ENCODE results near the gene PMAIP1.
A peak's percentile ranks its signal among the peaks of the same experiment; 100 is the strongest.

PMAIP1 gene

DNA sequence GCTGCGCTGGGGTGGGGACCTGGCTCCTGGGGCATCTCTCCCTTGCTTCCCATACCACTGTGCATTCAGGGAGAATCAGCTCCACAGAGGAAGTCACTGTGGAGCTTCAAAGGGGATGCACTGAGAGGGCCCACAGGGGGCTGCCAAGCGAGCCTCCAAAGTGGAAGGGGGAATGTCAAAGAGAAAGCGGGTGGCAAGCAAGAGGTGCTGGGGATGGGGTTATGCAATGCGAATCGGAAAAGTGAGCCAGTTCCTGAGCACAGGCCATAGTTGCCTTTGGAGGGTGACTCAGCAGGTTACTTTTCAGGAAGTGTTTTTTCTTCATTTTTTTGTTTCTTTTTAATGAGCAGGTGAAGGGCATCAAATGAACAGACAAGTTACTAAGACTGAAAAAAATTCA, 17.6 kb downstream of the PMAIP1 start:
- Histone ChIP-seq H3K4me1 (ENCODE audit: low read depth, poor library complexity, severe bottlenecking) (peaks cover 28% of the 10 kb centered on the region), H3K9ac (no peak overlapping the region), H3K27me3 (ENCODE audit: insufficient read depth, low read depth) (no peaks in the 10 kb centered on the region), H2AFZ (ENCODE audit: low read depth) (no peak overlapping the region), H3K27ac (no peak overlapping the region), H3K36me3 (ENCODE audit: insufficient read depth) (no peaks in the 10 kb centered on the region), H4K20me1 (ENCODE audit: insufficient read depth) (no peaks in the 10 kb centered on the region), H3K79me2 (ENCODE audit: insufficient read depth, low read depth) (no peaks in the 10 kb centered on the region), H3K4me2 (no peak overlapping the region), H3K4me3 (IDR thresholded peaks at IDR 0.05; ENCODE audit: insufficient read depth, low read depth, low read length) (no peak overlapping the region)
- TF ChIP-seq, protein P1, sequence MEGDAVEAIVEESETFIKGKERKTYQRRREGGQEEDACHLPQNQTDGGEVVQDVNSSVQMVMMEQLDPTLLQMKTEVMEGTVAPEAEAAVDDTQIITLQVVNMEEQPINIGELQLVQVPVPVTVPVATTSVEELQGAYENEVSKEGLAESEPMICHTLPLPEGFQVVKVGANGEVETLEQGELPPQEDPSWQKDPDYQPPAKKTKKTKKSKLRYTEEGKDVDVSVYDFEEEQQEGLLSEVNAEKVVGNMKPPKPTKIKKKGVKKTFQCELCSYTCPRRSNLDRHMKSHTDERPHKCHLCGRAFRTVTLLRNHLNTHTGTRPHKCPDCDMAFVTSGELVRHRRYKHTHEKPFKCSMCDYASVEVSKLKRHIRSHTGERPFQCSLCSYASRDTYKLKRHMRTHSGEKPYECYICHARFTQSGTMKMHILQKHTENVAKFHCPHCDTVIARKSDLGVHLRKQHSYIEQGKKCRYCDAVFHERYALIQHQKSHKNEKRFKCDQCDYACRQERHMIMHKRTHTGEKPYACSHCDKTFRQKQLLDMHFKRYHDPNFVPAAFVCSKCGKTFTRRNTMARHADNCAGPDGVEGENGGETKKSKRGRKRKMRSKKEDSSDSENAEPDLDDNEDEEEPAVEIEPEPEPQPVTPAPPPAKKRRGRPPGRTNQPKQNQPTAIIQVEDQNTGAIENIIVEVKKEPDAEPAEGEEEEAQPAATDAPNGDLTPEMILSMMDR (conservative IDR thresholded peaks at IDR 0.05; ENCODE audit: low read depth, low read length): no peak

GRCh38 chr18:59918320-59918755, 18.5 kb downstream of the PMAIP1 start:
- no peaks in the 10 kb centered on the region for H4K20me1 ChIP-seq (ENCODE audit: insufficient read depth)
- no peak overlapping the region for H3K27ac ChIP-seq
- no peak overlapping the region for H2AFZ ChIP-seq (ENCODE audit: low read depth)
- TF ChIP-seq, protein P1 (conservative IDR thresholded peaks at IDR 0.05; ENCODE audit: low read depth, low read length): no peak
- H3K27me3 ChIP-seq (ENCODE audit: insufficient read depth, low read depth): no peaks in the 10 kb centered on the region
- H3K36me3 ChIP-seq (ENCODE audit: insufficient read depth): no peaks in the 10 kb centered on the region
- no peak overlapping the region for H3K4me2 ChIP-seq
- peaks cover 37% of the 10 kb centered on the region for H3K4me1 ChIP-seq (ENCODE audit: low read depth, poor library complexity, severe bottlenecking)
- no peak overlapping the region for H3K9ac ChIP-seq
- H3K4me3 ChIP-seq (IDR thresholded peaks at IDR 0.05; ENCODE audit: insufficient read depth, low read depth, low read length): no peak overlapping the region
- H3K79me2 ChIP-seq (ENCODE audit: insufficient read depth, low read depth): no peaks in the 10 kb centered on the region

DNA sequence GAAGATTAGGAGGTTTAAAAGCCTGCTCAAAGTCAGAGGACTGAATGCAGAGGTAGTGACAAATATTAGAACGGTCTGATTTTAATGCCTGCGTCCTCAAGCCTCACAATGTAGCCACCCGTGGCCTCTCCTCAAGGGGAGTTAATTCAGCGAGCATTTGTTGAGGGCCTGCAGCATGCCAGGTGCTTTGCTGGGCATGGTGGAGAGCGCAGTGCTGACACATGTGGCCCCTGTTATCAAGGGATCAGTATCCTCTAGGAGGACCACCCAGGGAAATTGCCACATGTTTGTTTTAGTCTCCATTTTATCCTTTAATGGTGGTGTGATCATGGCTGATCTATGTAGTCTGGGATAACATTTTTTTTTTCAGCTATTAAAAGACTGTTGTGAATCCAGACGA, 19.2 kb downstream of the PMAIP1 start:
- no peak overlapping the region for H3K27ac ChIP-seq
- H3K4me1 ChIP-seq (ENCODE audit: low read depth, poor library complexity, severe bottlenecking): peaks cover 44% of the 10 kb centered on the region
- no peaks in the 10 kb centered on the region for H3K27me3 ChIP-seq (ENCODE audit: insufficient read depth, low read depth)
- no peak overlapping the region for H2AFZ ChIP-seq (ENCODE audit: low read depth)
- no peak overlapping the region for H3K4me3 ChIP-seq (IDR thresholded peaks at IDR 0.05; ENCODE audit: insufficient read depth, low read depth, low read length)
- no peaks in the 10 kb centered on the region for H3K36me3 ChIP-seq (ENCODE audit: insufficient read depth)
- TF ChIP-seq, protein P1 (conservative IDR thresholded peaks at IDR 0.05; ENCODE audit: low read depth, low read length): no peak
- no peaks in the 10 kb centered on the region for H4K20me1 ChIP-seq (ENCODE audit: insufficient read depth)
- no peak overlapping the region for H3K9ac ChIP-seq
- H3K79me2 ChIP-seq (ENCODE audit: insufficient read depth, low read depth): no peaks in the 10 kb centered on the region
- H3K4me2 ChIP-seq: no peak overlapping the region

DNA sequence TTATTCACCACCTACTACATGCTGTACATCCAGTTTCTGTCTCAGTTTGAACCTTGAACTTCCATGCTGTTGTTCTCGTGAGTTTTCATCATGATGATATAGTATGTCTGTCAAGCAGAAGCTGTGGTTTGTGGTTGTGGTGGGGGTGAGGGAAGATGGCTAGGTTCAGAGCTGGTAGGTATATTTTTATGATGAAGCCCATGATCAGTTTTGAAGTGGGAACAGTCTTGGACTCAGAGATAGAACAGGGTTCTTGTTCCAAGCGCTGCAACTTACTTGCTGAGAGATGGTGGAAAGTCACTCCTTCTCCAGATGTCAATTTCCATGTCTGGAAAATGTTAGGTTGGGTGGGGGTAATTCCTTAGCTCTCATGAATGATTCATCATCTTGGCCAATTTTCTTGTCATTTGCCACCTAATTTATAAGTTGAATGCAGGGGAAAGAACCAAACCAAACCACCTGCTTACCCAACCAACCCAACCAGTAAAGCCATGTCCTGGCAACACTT, 21.6 kb downstream of the PMAIP1 start:
- H3K27me3 ChIP-seq (ENCODE audit: insufficient read depth, low read depth): no peaks in the 10 kb centered on the region
- peak overlapping the region; percentile 38 for H3K4me2 ChIP-seq
- peak overlapping the region; percentile 43 for H3K27ac ChIP-seq
- H3K4me3 ChIP-seq (IDR thresholded peaks at IDR 0.05; ENCODE audit: insufficient read depth, low read depth, low read length): no peak overlapping the region
- no peaks in the 10 kb centered on the region for H3K79me2 ChIP-seq (ENCODE audit: insufficient read depth, low read depth)
- H4K20me1 ChIP-seq (ENCODE audit: insufficient read depth): no peaks in the 10 kb centered on the region
- H3K9ac ChIP-seq: no peak overlapping the region
- TF ChIP-seq, protein P1 (conservative IDR thresholded peaks at IDR 0.05; ENCODE audit: low read depth, low read length): no peak
- H2AFZ ChIP-seq (ENCODE audit: low read depth): no peak overlapping the region
- peaks cover 53% of the 10 kb centered on the region for H3K4me1 ChIP-seq (ENCODE audit: low read depth, poor library complexity, severe bottlenecking)
- no peaks in the 10 kb centered on the region for H3K36me3 ChIP-seq (ENCODE audit: insufficient read depth)
